ENCODE data around the gene PIGR. TPM values are rescaled to one million over a fixed set of nuclear protein-coding genes. Genes with fewer than 3 reads are reported as not detected.

PIGR gene
- total RNA-seq, 2 donors from 2014 or later, result 7,504 to 12,164 TPM

DNA sequence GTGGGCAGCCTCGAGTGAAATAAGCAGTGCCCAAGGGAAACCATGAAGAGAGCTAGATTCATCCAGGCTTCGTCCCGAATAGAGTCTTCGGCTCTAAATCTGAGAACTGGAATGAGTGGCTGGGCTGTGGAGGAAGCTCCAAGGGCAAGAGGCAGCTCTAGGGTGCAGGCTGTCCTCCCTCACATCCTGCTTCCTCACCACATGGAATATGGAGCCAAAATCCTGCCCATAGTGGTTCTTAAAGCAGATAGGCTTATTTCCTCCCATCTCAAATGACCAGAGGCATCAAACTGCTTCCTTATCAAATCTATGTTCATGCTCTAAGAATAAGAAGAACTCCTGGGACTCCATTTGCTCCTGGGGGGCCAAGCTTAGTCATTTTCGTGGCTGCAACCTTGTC lies 46.5 kb downstream of the PIGR start:
- TF ChIP-seq, protein P1, sequence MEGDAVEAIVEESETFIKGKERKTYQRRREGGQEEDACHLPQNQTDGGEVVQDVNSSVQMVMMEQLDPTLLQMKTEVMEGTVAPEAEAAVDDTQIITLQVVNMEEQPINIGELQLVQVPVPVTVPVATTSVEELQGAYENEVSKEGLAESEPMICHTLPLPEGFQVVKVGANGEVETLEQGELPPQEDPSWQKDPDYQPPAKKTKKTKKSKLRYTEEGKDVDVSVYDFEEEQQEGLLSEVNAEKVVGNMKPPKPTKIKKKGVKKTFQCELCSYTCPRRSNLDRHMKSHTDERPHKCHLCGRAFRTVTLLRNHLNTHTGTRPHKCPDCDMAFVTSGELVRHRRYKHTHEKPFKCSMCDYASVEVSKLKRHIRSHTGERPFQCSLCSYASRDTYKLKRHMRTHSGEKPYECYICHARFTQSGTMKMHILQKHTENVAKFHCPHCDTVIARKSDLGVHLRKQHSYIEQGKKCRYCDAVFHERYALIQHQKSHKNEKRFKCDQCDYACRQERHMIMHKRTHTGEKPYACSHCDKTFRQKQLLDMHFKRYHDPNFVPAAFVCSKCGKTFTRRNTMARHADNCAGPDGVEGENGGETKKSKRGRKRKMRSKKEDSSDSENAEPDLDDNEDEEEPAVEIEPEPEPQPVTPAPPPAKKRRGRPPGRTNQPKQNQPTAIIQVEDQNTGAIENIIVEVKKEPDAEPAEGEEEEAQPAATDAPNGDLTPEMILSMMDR (IDR thresholded peaks at IDR 0.05), result no peak

DNA sequence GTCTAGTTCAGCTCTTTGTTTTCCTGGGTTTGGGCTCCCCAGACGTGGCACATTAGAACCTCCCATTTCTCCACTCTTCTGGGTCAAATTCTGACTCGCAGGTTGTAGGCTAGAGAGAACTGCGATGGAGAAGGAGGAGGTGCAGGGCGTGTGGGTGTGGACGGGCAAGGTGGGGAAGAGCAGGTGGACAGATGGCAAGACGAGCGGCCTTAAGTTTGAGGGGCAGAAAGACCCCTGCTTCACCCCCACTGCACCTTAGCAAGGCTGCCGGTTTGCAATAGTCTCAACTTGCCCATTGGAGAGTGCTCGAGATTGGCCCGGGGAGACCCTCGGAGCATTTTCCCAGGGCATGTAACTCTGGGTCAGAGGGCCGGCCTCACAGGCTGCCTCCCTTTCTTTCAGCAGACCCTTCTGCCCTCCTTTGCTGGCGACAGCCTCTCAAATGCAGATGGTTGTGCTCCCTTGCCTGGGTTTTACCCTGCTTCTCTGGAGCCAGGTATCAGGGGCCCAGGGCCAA lies 47.3 kb downstream of the PIGR start:
- Histone ChIP-seq H3K36me3 (no peaks in the 10 kb centered on the region), H3K27ac (no peak overlapping the region), H3K9me3 (no peaks in the 10 kb centered on the region), H3K9ac (ENCODE audit: low read depth in 2 of 2, low read length in 2 of 2) (no peak overlapping the region), H3K4me3 (no peak overlapping the region), H3K4me1 (no peaks in the 10 kb centered on the region), H3K27me3 (no peaks in the 10 kb centered on the region)
- intact Hi-C loops (cut with DNase I), result no loop called here
- DNase-seq, result no peak
- TF ChIP-seq, protein P1 (IDR thresholded peaks at IDR 0.05), result no peak

More for the DNA sequence above, 46.5 kb downstream of the PIGR start:
- intact Hi-C loops (cut with DNase I), result no loop called here
- Histone ChIP-seq H3K4me1 (no peaks in the 10 kb centered on the region), H3K9me3 (no peaks in the 10 kb centered on the region), H3K4me3 (no peak overlapping the region), H3K27ac (no peak overlapping the region), H3K36me3 (no peaks in the 10 kb centered on the region), H3K27me3 (no peaks in the 10 kb centered on the region), H3K9ac (ENCODE audit: low read depth in 2 of 2, low read length in 2 of 2) (no peak overlapping the region)
- DNase-seq, result no peak

DNA sequence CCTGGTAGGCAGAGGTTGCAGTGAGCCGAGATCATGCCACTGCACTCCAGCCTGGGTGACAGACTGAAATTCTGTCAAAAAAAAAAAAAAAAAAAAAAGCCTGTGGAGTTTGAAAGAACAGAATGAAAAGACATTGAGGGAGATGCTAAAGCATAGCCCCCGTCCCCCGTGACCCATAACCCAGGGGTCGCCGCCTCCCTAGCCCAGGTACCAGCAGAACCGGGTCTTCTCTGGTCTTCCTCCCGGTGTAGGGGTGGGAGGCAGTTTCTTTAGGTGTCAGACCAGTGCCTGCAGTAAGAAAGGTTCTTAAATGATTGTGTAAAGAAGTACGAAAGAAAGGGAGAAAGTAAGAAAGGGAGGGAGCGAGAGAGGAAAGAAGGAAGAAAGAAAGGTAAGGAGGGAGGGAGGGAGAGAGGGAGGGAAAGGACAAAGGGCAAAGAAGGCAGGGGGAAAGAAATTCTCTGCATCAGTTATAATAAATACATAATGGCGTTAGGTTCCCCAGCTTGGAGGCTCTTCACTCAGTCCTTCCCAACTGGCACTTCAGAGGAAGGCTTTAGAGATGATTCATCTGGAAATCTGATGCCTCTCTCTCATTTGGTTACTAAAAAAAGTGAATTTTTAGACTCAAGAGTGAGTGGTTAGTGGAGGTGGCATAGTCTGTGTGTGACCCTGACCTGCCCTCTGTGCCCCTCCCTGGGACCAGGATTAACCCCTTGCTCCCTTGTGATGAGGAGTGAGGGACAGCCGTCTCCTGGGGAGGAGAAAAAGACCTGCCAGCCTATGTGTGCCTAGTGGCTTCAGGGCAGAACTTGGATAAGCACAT lies 48.0 kb downstream of the PIGR start:
- Histone ChIP-seq H3K27me3 (no peaks in the 10 kb centered on the region), H3K9ac (ENCODE audit: low read depth in 2 of 2, low read length in 2 of 2) (no peak overlapping the region), H3K4me1 (no peaks in the 10 kb centered on the region), H3K4me3 (no peak overlapping the region), H3K36me3 (no peaks in the 10 kb centered on the region), H3K9me3 (no peaks in the 10 kb centered on the region), H3K27ac (no peak overlapping the region)
- intact Hi-C loops (cut with DNase I), result no loop called here
- DNase-seq, result no peak
- TF ChIP-seq, protein P1 (IDR thresholded peaks at IDR 0.05), result no peak

DNA sequence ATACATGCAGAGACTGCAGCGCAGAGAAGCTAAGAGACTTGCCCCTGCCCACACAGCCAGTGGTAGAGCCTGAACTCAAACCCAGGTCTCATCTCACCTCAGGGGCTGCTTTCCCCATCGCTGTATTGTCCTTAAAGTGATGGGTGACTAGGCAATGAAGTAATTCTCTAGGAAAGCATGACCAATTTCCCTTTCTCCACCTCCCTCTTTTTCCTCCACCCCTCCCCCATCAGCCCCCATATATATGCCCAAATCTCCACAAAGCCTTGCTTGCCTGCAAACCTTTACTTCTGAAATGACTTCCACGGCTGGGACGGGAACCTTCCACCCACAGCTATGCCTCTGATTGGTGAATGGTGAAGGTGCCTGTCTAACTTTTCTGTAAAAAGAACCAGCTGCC lies 49.1 kb downstream of the PIGR start, which contains the start of gene IL24:
Gene IL24, plus strand, starts transcription at position 269 of the 400 bp plus-strand sequence. CDS start 390 bp downstream, outside the sequence.
- no peak within 1 kb of the TSS for H3K4me3 ChIP-seq
- no peaks in the 10 kb centered on the region for H3K27me3 ChIP-seq
- no peaks in the 10 kb centered on the region for H3K36me3 ChIP-seq
- no peak for DNase-seq
- no peak within 1 kb of the TSS for H3K27ac ChIP-seq
- intact Hi-C loops (cut with DNase I), result no loop called here
- TF ChIP-seq, protein P1 (IDR thresholded peaks at IDR 0.05), result no peak
- no peaks in the 10 kb centered on the region for H3K9me3 ChIP-seq
- H3K4me1 ChIP-seq, result no peaks in the 10 kb centered on the region
- H3K9ac ChIP-seq (ENCODE audit: low read depth in 2 of 2, low read length in 2 of 2), result no peak within 1 kb of the TSS

DNA sequence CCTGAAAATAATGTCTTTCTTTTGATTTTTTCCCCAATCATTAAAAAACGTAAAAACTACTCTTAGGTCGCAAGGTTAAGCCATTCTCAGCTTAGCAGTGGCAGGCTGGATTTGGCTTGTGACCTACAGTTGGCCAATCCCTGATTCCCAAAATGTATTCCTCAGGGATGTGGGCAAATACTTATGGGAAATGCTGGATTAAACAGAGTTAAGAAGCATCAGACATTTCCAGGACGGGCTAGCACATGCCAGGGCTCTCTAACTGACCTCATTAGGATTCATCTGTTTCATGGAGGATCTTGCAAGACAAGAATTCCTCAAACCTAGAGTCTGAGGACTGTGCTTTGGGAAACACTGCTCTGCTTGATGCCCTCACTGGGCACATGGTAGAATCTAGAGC lies 50.0 kb downstream of the PIGR start:
- intact Hi-C loops (cut with DNase I), result no loop called here
- Histone ChIP-seq H3K27me3 (no peaks in the 10 kb centered on the region), H3K9me3 (no peaks in the 10 kb centered on the region), H3K4me3 (no peak overlapping the region), H3K9ac (ENCODE audit: low read depth in 2 of 2, low read length in 2 of 2) (no peak overlapping the region), H3K36me3 (no peaks in the 10 kb centered on the region), H3K4me1 (no peaks in the 10 kb centered on the region), H3K27ac (no peak overlapping the region)
- TF ChIP-seq, protein P1 (IDR thresholded peaks at IDR 0.05), result no peak
- DNase-seq, result no peak
